ENCODE results near the gene GINS2. TPM values are rescaled to one million over a fixed set of nuclear protein-coding genes. Genes with fewer than 3 reads are reported as not detected.

GINS2 gene
- total and polyA plus RNA-seq, 2 of the 4 experiments (the other 2 are of a cell fraction): 12.0 to 13.4 TPM

DNA sequence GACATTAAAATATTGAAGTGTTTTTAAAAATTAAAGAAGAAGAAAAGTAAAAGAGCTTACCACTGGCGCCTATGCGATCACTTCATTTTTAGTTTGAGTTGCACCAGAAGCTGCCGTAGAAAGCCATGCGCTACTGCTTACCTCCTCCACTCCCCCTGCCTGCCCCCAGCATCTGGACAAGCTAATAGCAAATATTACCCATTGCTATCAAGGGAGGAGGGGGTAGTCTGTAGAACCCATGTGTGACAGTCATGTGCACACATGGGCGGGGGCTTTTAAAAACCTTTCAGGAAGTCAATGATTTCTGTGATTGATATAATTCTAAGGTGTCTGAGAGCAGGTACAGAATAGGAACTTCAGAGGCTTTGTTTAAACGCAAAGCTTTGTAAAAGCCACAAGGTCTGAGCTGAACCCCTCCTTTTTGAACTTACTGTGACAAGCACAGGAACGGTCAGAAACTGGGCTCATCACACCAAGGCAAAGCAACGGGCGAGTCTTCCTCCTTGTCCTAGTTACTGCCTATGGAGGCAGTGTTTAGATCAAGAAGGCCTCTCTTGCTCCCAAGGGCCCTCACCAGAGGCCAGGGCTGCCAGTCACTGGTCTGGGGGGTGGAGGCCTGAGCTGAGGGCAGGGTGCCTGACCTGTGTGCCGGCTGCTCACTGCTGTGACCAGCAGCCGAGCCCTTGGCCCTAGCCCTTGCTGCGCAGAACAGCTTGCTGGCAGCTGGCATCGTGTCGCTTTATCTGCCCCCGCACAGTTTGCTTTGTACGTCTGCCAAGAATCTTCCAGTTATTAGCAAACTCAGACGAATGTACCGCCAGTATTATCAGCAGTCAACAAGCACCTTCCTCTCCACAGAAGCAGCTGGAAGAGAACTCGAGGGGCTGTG is 15.0 kb downstream of the GINS2 start (continued):
- TF ChIP-seq MAFK (IDR thresholded peaks at IDR 0.05; ENCODE audit: low read depth, low read length) (no peak), RCOR1 (IDR thresholded peaks at IDR 0.05; ENCODE audit: insufficient replicate concordance, low read length) (no peak)

GRCh38 chr16:85670840-85671239 is 17.9 kb downstream of the GINS2 start:
- Histone ChIP-seq H3K4me1 (ENCODE audit: control insufficient read depth, insufficient read depth, low read length) (peaks cover 11% of the 10 kb centered on the region), H3K18ac (ENCODE audit: low read depth, low read length) (no peak overlapping the region), H3K9ac (ENCODE audit: low read depth, low read length) (no peak overlapping the region), H2AK9ac (replicated peaks; ENCODE audit: low read depth, low read length, poor library complexity) (no peak overlapping the region), H4K8ac (ENCODE audit: low read depth in 2 of 2, low read length in 2 of 2) (no peak overlapping the region), H4K91ac (ENCODE audit: insufficient read depth, low read depth, low read length) (no peak overlapping the region), H3K79me1 (ENCODE audit: low read depth in 1 of 2, low read length in 2 of 2) (peaks cover 6 to 9% of the 10 kb centered on the region in 2 experiments; a peak in 2 of 4 replicates), H4K5ac (ENCODE audit: low read depth, low read length) (no peak overlapping the region), H3K14ac (replicated peaks; ENCODE audit: low read depth, low read length) (no peak overlapping the region), H2BK5ac (ENCODE audit: low read depth, low read length, poor library complexity, severe bottlenecking) (no peak overlapping the region), H3K36me3 (ENCODE audit: control insufficient read depth, insufficient read depth, low read length) (peaks cover 51% of the 10 kb centered on the region), H2BK120ac (ENCODE audit: low read depth, low read length) (no peak overlapping the region), H3K9me1 (ENCODE audit: insufficient read depth, low read length) (no peaks in the 10 kb centered on the region), H3K4me3 (ENCODE audit: insufficient read depth, low read depth, low read length) (no peak overlapping the region), H2BK15ac (ENCODE audit: low read depth, low read length) (no peak overlapping the region), H2AFZ (replicated peaks; ENCODE audit: low read length, poor library complexity) (no peak overlapping the region), H3K27me3 (ENCODE audit: control insufficient read depth, insufficient read depth, low read length) (no peaks in the 10 kb centered on the region), H3K23ac (ENCODE audit: low read depth, low read length) (no peak overlapping the region), H3K56ac (ENCODE audit: extremely low read depth, insufficient read depth, low read length) (no peak overlapping the region), H2AK5ac (ENCODE audit: low read depth, low read length) (no peak overlapping the region), H2BK20ac (ENCODE audit: low read depth, low read length) (no peak overlapping the region), H3K9me3 (ENCODE audit: control insufficient read depth, insufficient read depth, low read length) (no peaks in the 10 kb centered on the region), H4K20me1 (ENCODE audit: insufficient read depth, low read length) (peaks cover 13% of the 10 kb centered on the region), H3K4ac (ENCODE audit: low read depth, low read length) (no peak overlapping the region), H3K4me2 (ENCODE audit: low read depth, low read length) (no peak overlapping the region), H3K27ac (ENCODE audit: insufficient read depth, low read length) (no peak overlapping the region)
- ChIA-PET POLR2A (ENCODE audit: unreplicated experiment) (no interaction called here), CTCF (no interaction called here)
- no TSS peak for BruUV-seq (replicated peaks)
- in situ Hi-C loops (cut with MboI; ENCODE audit: low sequenced_read_pairs): no loop called here
- intact Hi-C loops (cut with micrococcal nuclease): no loop called here
- TF ChIP-seq MAFK (IDR thresholded peaks at IDR 0.05; ENCODE audit: low read depth, low read length) (no peak), NFE2L2 (IDR thresholded peaks at IDR 0.05; ENCODE audit: low read depth, low read length) (no peak), RCOR1 (IDR thresholded peaks at IDR 0.05; ENCODE audit: insufficient replicate concordance, low read length) (no peak), RFX5 (IDR thresholded peaks at IDR 0.05; ENCODE audit: low read depth, low read length) (no peak), BHLHE40 (IDR thresholded peaks at IDR 0.05; ENCODE audit: low read depth, low read length) (no peak), FOS (IDR thresholded peaks at IDR 0.05; ENCODE audit: low read depth, low read length) (no peak), RAD21 (IDR thresholded peaks at IDR 0.05; ENCODE audit: low read length) (no peak), CHD1 (IDR thresholded peaks at IDR 0.05; ENCODE audit: low read depth, low read length) (no peak), CTCF (conservative IDR thresholded peaks at IDR 0.05; ENCODE audit: low read depth, low read length) (no peak), CEBPB (IDR thresholded peaks at IDR 0.05; ENCODE audit: low read depth, low read length) (no peak), SMC3 (IDR thresholded peaks at IDR 0.05; ENCODE audit: low read depth, low read length) (no peak)
- TF ChIP-seq, protein P1, sequence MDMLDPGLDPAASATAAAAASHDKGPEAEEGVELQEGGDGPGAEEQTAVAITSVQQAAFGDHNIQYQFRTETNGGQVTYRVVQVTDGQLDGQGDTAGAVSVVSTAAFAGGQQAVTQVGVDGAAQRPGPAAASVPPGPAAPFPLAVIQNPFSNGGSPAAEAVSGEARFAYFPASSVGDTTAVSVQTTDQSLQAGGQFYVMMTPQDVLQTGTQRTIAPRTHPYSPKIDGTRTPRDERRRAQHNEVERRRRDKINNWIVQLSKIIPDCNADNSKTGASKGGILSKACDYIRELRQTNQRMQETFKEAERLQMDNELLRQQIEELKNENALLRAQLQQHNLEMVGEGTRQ (IDR thresholded peaks at IDR 0.05; ENCODE audit: low read depth, low read length): no peak
- DNase-seq (no peak), ATAC-seq (ENCODE audit: low read depth) (no peak)
- dilution Hi-C loops (cut with HindIII; ENCODE audit: low sequenced_read_pairs, unreplicated experiment): no loop called here
- WGBS, 2 experiments (ENCODE audit: extremely low coverage in 2 of 2, insufficient read length in 1 of 2): 92% methylated on average over 5 of the region's 14 CpGs; no CpG with 5 or more reads in 1 of the 2 experiments
